Calu3 (cell line): ENCODE results near the gene SLC51A. TPM values are rescaled to one million over a fixed set of nuclear protein-coding genes. Genes with fewer than 3 reads are reported as not detected.

Experiments
- BruUV-seq: library from RNA; stranded (reverse); fragments of 400-500 nt; replicated peaks from 2 replicates; lab custom pipeline; 2021; lab: Mats Ljungman, UMichigan
- CTCF ChIA-PET: fragments of 300-600 bp; sonication (Branson Sonifier 250); formaldehyde crosslinking; loops from one replicate; lab custom pipeline; 2022; ENCODE audit warnings: antibody characterized with exemption; lab: Charles Lee
- DNase-seq: peaks from one replicate; pipeline ENCODE4 v3.0.0; 2022
- H3K27ac Mint-ChIP-seq: one replicate; pipeline ENCODE4 v1.8.0; 2022; ENCODE audit warnings: mixed read lengths; ENCODE audit not compliant: unreplicated experiment
- H3K27me3 Mint-ChIP-seq: one replicate; pipeline ENCODE4 v1.8.0; 2022; ENCODE audit warnings: mixed read lengths; ENCODE audit not compliant: unreplicated experiment
- H3K36me3 Mint-ChIP-seq: one replicate; pipeline ENCODE4 v1.8.0; 2022; ENCODE audit warnings: mild to moderate bottlenecking, moderate library complexity, mixed read lengths; ENCODE audit not compliant: insufficient read depth, unreplicated experiment
- H3K4me1 Mint-ChIP-seq: one replicate; pipeline ENCODE4 v1.8.0; 2022; ENCODE audit warnings: mild to moderate bottlenecking, low read depth, mixed read lengths; ENCODE audit not compliant: unreplicated experiment
- H3K4me3 Mint-ChIP-seq: one replicate; pipeline ENCODE4 v1.8.0; 2022; ENCODE audit warnings: mild to moderate bottlenecking, low read depth, moderate library complexity, mixed read lengths; ENCODE audit not compliant: unreplicated experiment
- H3K9me3 Mint-ChIP-seq: one replicate; pipeline ENCODE4 v1.8.0; 2022; ENCODE audit warnings: low read depth, mixed read lengths; ENCODE audit not compliant: unreplicated experiment
- intact Hi-C: fragments of 100-400 bp; cut with micrococcal nuclease; formaldehyde crosslinking; loops from one replicate; pipeline ENCODE4 v1.10.0; 2022; ENCODE audit not compliant: unreplicated experiment
- total RNA-seq: library from RNA; stranded (reverse); gene quantifications from 2 replicates; pipeline ENCODE4 v1.2.3, GENCODE V29; 2022
- TF ChIP-seq, protein P1 (sequence below): fragments of 200-600 bp; IDR thresholded peaks from one replicate; pipeline ENCODE4 v1.8.0; 2022; ENCODE audit warnings: antibody characterized with exemption; ENCODE audit not compliant: unreplicated experiment

The SLC51A gene
- total RNA-seq, 1 experiment from 2014 or later, result not detected

DNA sequence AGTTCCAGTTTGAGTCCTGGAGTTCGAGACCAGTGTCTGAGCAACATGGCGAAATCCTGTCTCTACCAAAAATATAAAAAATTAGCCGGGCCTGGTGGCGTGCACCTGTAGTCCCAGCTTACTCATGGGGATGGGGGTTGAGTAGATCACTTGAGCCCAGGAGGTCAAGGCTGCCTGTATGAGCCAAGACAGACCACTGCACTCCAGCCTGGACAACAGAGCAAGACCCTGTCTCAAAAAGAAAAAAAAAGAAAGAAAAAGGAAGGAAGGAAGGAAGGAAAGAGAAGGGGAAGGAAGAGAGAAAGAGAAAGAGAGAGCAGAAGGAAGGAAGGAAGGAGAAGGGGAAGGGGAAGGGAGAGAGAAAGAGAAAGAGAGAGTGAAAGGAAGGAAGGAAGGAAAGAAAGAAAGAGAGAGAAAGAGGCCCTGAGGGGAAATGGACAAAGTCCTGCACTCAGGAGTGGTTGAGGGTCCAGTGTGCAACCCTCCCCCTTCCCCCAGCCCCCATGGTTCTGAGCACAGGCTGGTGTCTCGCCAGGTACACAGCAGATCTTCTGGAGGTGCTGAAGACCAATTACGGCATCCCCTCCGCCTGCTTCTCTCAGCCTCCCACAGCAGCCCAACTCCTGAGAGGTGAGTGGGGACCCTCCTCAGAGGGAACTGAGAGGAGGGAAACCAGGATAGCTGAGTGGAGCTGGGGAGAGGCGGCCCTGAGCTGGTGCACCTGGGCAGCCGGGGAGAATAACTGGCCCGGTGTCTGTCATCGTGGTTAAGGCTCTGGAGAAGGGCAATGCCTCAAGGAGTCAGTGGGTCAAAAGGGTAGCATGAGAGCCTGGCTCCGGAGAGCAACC is 1.2 kb downstream of the SLC51A start:
- TF ChIP-seq, protein P1, sequence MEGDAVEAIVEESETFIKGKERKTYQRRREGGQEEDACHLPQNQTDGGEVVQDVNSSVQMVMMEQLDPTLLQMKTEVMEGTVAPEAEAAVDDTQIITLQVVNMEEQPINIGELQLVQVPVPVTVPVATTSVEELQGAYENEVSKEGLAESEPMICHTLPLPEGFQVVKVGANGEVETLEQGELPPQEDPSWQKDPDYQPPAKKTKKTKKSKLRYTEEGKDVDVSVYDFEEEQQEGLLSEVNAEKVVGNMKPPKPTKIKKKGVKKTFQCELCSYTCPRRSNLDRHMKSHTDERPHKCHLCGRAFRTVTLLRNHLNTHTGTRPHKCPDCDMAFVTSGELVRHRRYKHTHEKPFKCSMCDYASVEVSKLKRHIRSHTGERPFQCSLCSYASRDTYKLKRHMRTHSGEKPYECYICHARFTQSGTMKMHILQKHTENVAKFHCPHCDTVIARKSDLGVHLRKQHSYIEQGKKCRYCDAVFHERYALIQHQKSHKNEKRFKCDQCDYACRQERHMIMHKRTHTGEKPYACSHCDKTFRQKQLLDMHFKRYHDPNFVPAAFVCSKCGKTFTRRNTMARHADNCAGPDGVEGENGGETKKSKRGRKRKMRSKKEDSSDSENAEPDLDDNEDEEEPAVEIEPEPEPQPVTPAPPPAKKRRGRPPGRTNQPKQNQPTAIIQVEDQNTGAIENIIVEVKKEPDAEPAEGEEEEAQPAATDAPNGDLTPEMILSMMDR, result no peak
- Mint-ChIP-seq H3K9me3 (no peaks in the 10 kb centered on the region), H3K4me1 (no peaks in the 10 kb centered on the region), H3K4me3 (no peak overlapping the region), H3K27ac (no peak overlapping the region), H3K27me3 (peaks cover 58% of the 10 kb centered on the region), H3K36me3 (no peaks in the 10 kb centered on the region)
- DNase-seq, result no peak
- intact Hi-C loops, result no loop called here
- BruUV-seq, result no TSS peak
- CTCF ChIA-PET, result interaction anchor here (0.6 kb wide), 1 partner anchor 200 kb away, joined by 4 read pairs; no protein-coding TSS in a partner anchor

DNA sequence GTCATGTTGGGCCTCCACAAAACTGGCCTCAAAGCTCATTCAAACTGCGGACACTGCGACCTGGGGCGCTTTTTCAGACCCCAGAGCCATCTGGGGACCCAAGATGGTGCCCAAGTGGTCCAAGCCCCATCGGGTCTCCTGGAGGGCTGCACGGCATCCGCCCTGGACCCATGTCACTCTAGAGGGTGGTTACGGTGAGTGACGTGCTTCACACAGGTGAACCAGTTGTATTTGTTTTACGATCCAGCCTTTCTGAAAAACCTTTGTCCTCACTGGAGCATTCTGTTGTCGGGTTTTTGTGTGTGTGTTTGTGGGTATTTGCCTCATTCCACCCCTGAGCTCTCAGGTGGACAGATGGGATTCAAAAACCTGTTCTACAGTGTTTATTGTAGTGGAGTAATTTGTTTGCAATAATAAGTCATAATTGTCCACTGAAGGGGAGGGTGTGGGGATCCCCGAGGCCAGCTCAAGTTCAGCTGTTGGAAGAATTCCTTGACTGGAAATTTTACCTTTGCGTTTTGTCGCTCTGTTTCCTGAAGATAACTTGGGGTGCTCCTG is 1.9 kb downstream of the SLC51A start:
- H3K36me3 Mint-ChIP-seq, result no peaks in the 10 kb centered on the region
- H3K4me1 Mint-ChIP-seq, result no peaks in the 10 kb centered on the region
- H3K27me3 Mint-ChIP-seq, result peaks cover 58% of the 10 kb centered on the region
- BruUV-seq, result no TSS peak
- H3K4me3 Mint-ChIP-seq, result no peak overlapping the region
- TF ChIP-seq, protein P1, result no peak
- DNase-seq, result no peak
- H3K9me3 Mint-ChIP-seq, result no peaks in the 10 kb centered on the region
- intact Hi-C loops, result no loop called here
- CTCF ChIA-PET, result interaction anchor here (0.6 kb wide), 1 partner anchor 200 kb away, joined by 4 read pairs; no protein-coding TSS in a partner anchor
- no peak overlapping the region for H3K27ac Mint-ChIP-seq

DNA sequence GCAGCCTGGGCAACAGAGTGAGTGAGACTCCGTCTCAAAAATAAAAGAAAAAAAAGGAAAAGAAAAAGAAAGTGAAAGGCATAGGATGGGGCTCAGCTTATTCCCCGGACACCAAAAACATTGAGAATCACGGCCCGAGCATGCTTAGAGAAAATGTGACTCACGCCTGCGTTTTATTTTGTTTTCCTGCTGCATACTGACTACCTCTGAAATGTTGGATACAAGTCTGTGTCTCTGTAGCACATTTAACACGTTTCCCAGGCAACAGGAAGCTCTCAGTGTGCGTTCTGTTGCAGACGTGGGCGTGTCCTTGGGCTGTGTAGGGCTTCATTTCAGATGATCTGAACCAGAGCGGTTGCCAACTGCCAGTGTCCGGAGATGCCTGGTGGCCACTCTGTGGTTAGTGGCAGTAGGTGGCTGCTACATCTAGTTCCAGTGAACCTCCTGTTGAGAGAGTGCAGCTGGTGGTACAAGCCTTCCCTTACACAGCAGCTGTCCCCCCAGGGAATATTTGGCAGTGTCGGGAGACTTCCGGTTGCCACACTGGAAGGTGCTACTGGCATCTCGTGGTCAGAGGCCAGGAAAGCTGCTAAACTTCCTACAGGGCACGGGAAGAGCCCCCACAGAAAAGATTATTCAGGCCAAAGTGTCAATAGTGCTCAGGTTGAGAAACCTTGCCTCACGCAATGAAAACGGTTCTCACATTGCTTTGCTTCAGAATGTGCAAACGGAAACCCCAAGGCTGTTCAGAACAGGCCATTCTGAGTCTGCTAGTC is 3.0 kb downstream of the SLC51A start:
- DNase-seq, result no peak
- CTCF ChIA-PET, result no interaction called here
- TF ChIP-seq, protein P1, result no peak
- no peaks in the 10 kb centered on the region for H3K36me3 Mint-ChIP-seq
- no TSS peak for BruUV-seq
- no peaks in the 10 kb centered on the region for H3K9me3 Mint-ChIP-seq
- no peak overlapping the region for H3K4me3 Mint-ChIP-seq
- peaks cover 51% of the 10 kb centered on the region for H3K27me3 Mint-ChIP-seq
- H3K4me1 Mint-ChIP-seq, result no peaks in the 10 kb centered on the region
- H3K27ac Mint-ChIP-seq, result no peak overlapping the region
- intact Hi-C loops, result no loop called here

DNA sequence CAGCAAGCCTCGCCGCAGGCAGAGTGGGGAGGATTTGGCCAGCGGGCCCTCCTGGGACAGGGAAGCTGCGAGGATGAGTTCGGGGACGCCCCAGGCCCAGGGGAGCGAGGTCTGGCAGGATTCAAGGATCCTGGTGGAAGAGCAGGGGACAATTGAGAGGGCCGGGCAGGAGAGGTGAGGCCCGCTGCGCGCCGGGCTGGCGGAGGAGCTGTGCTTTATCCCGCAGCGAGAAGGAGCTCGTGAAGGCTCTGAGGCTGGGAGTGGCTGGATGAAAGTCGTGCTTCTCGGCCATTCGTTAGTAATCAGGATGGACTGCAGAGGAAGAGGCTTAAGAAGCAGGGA is 3.6 kb downstream of the SLC51A start:
- no TSS peak for BruUV-seq
- peaks cover 45% of the 10 kb centered on the region for H3K27me3 Mint-ChIP-seq
- intact Hi-C loops, result no loop called here
- no peak overlapping the region for H3K27ac Mint-ChIP-seq
- H3K4me1 Mint-ChIP-seq, result no peaks in the 10 kb centered on the region
- DNase-seq, result no peak
- H3K9me3 Mint-ChIP-seq, result no peaks in the 10 kb centered on the region
- TF ChIP-seq, protein P1, result no peak
- CTCF ChIA-PET, result no interaction called here
- H3K36me3 Mint-ChIP-seq, result no peaks in the 10 kb centered on the region
- H3K4me3 Mint-ChIP-seq, result no peak overlapping the region
